HCT116 (cell line): ENCODE results near the gene LYST. TPM values are rescaled to one million over a fixed set of nuclear protein-coding genes. Genes with fewer than 3 reads are reported as not detected.

ENCODE experiments used
- ATAC-seq: fragments of 200-7000 bp; cut with Tn5 transposase; 2 replicates; pipeline ENCODE4 v1.9.1; 2020; ENCODE audit warnings: mild to moderate bottlenecking, moderate library complexity
- BruUV-seq: library from RNA; stranded (reverse); fragments of 400-500 nt; replicated peaks from 2 replicates; lab custom pipeline; 2021; lab: Mats Ljungman, UMichigan
- CTCF ChIA-PET: fragments of 300-600 bp; sonication (Branson Sonifier 250); formaldehyde crosslinking; loops from one replicate; lab custom pipeline; 2021; ENCODE audit warnings: antibody characterized with exemption; lab: Charles Lee
- POLR2A ChIA-PET: fragments of 300-600, 350-600 bp; sonication (Branson Sonifier 250); formaldehyde crosslinking; loops from one replicate; lab custom pipeline; 2021; ENCODE audit warnings: antibody characterized with exemption; lab: Charles Lee
- RAD21 ChIA-PET, 2 experiments: fragments of 300-600 bp; sonication (Branson Sonifier 250); formaldehyde crosslinking; loops; one replicate each; lab custom pipeline; 2023; ENCODE audit warnings: low total read pairs in 2 of 2; ENCODE audit not compliant: uncharacterized antibody in 2 of 2, unreplicated experiment in 2 of 2, low non-redundant PET in 1 of 2; lab: Charles Lee
- DNase-seq: peaks from one replicate; pipeline ENCODE4 v3.0.0-alpha.2; 2010; ENCODE audit warnings: low read depth, low spot score
- H2AFZ ChIP-seq: fragments of 200-600 bp; shearing (Covaris generic), sonication (generic); 2 replicates; pipeline ENCODE4 v1.6.1; 2017; ENCODE audit warnings: low read depth, mixed run types, mixed read lengths, antibody characterized with exemption, low read length; ENCODE audit not compliant: poor library complexity, severe bottlenecking
- H3K27ac ChIP-seq: 2 replicates; pipeline ENCODE4 v1.5.1; 2012; ENCODE audit warnings: low read depth, low read length
- H3K27me3 ChIP-seq: fragments of 200-600 bp; sonication (generic); 2 replicates; pipeline ENCODE4 v1.6.1; 2016; ENCODE audit warnings: mixed run types, low read length, mixed read lengths; ENCODE audit not compliant: insufficient read depth
- H3K36me3 ChIP-seq, 2 experiments: fragments of 200-500 bp in 1 of 2; fragments of 200-600 bp in 1 of 2; sonication (Bioruptor generic) in 1 of 2; sonication (generic) in 1 of 2; 2 replicates each; pipeline versions ENCODE4 v1.5.1 to v1.6.1; 2014 to 2016; ENCODE audit warnings: low read length in 2 of 2, inconsistent platforms in 1 of 2, mixed read lengths in 1 of 2, mixed run types in 1 of 2; ENCODE audit not compliant: insufficient read depth in 2 of 2, control insufficient read depth in 1 of 2
- H3K4me1 ChIP-seq, 2 experiments: fragments of 200-600 bp in 1 of 2; sonication (generic) in 1 of 2; 2 replicates each; pipeline versions ENCODE4 v1.5.1 to v1.6.1; 2012 to 2017; ENCODE audit warnings: low read length in 2 of 2, inconsistent platforms in 1 of 2, mild to moderate bottlenecking in 1 of 2, mixed read lengths in 1 of 2, mixed run types in 1 of 2, moderate library complexity in 1 of 2; ENCODE audit not compliant: insufficient read depth in 2 of 2, control insufficient read depth in 1 of 2
- H3K4me2 ChIP-seq: fragments of 200-600 bp; sonication (generic); 2 replicates; pipeline ENCODE4 v1.6.1; 2017; ENCODE audit warnings: mixed run types, low read length, mixed read lengths
- H3K4me3 ChIP-seq, 2 experiments: fragments of 200-600 bp in 1 of 2; sonication (generic) in 1 of 2; replicated peaks in 1 of 2; 2 replicates each; pipeline ENCODE4 v1.5.1; 2011 to 2016; ENCODE audit warnings: low read length in 2 of 2, control low read depth in 1 of 2, low read depth in 1 of 2, mild to moderate bottlenecking in 1 of 2, mixed read lengths in 1 of 2, mixed run types in 1 of 2
- H3K79me2 ChIP-seq: fragments of 200-600 bp; sonication (generic); 2 replicates; pipeline ENCODE4 v1.6.1; 2017; ENCODE audit warnings: mild to moderate bottlenecking, mixed run types, low read length, moderate library complexity, mixed read lengths; ENCODE audit not compliant: insufficient read depth
- H3K9ac ChIP-seq: fragments of 200-600 bp; sonication (generic); 2 replicates; pipeline ENCODE4 v1.6.1; 2016; ENCODE audit warnings: low read length, mixed read lengths
- H3K9me2 ChIP-seq: fragments of 200-600 bp; sonication (generic), shearing (Covaris generic); 2 replicates; pipeline ENCODE4 v1.6.1; 2017; ENCODE audit warnings: mixed run types, mild to moderate bottlenecking, moderate library complexity; ENCODE audit not compliant: insufficient read depth
- H3K9me3 ChIP-seq, 2 experiments: fragments of 200-500 bp in 1 of 2; fragments of 200-600 bp in 1 of 2; sonication (Bioruptor generic) in 1 of 2; sonication (generic) in 1 of 2; 2 replicates each; pipeline ENCODE4 v1.6.1; 2014 to 2017; ENCODE audit warnings: low read length in 2 of 2, mixed read lengths in 2 of 2, inconsistent platforms in 1 of 2, low read depth in 1 of 2, mild to moderate bottlenecking in 1 of 2, mixed run types in 1 of 2, moderate library complexity in 1 of 2; ENCODE audit not compliant: control insufficient read depth in 1 of 2, insufficient read depth in 1 of 2
- H4K20me1 ChIP-seq: fragments of 200-600 bp; sonication (generic), shearing (Covaris generic); 2 replicates; pipeline ENCODE4 v1.6.1; 2017; ENCODE audit warnings: mixed run types, mild to moderate bottlenecking, moderate library complexity; ENCODE audit not compliant: insufficient read depth
- ATF3 ChIP-seq: IDR thresholded peaks from 2 replicates; pipeline ENCODE4 v1.6.1; 2012
- EGR1 ChIP-seq: IDR thresholded peaks from 2 replicates; pipeline ENCODE4 v1.6.1; 2012; ENCODE audit warnings: low read depth
- ELF1 ChIP-seq: IDR thresholded peaks from 2 replicates; pipeline ENCODE4 v1.6.1; 2012; ENCODE audit warnings: low read depth, borderline replicate concordance
- EZH2 ChIP-seq: fragments of 200-600 bp; sonication (generic); IDR thresholded peaks from 2 replicates; pipeline ENCODE4 v1.6.1; 2017; ENCODE audit warnings: antibody characterized with exemption, mixed run types
- EZH2phosphoT487 ChIP-seq: fragments of 200-600 bp; IDR thresholded peaks from 2 replicates; pipeline ENCODE4 v1.6.1; 2018; ENCODE audit warnings: antibody characterized with exemption, borderline replicate concordance
- FOSL1 ChIP-seq: IDR thresholded peaks from 2 replicates; pipeline ENCODE4 v1.6.1; 2012; ENCODE audit warnings: low read depth
- JUND ChIP-seq: IDR thresholded peaks from 2 replicates; pipeline ENCODE4 v1.6.1; 2012
- POLR2A ChIP-seq: IDR thresholded peaks from 2 replicates; pipeline ENCODE4 v1.7.0; 2011; ENCODE audit warnings: borderline replicate concordance; ENCODE audit not compliant: insufficient read depth, insufficient read length; ENCODE audit errors: extremely low read depth
- RAD21 ChIP-seq: IDR thresholded peaks from 2 replicates; pipeline ENCODE4 v1.6.1; 2012; ENCODE audit warnings: low read depth, mild to moderate bottlenecking
- SIN3A ChIP-seq: IDR thresholded peaks from 2 replicates; pipeline ENCODE4 v1.6.1; 2012; ENCODE audit warnings: low read depth
- ZBTB33 ChIP-seq: IDR thresholded peaks from 2 replicates; pipeline ENCODE4 v1.6.1; 2011; ENCODE audit warnings: mild to moderate bottlenecking, low read length, moderate library complexity; ENCODE audit not compliant: insufficient replicate concordance; ENCODE audit errors: extremely low read depth
- ZFX ChIP-seq: fragments of 450-650 bp; IDR thresholded peaks from 2 replicates; pipeline ENCODE4 v1.6.1; 2017
- intact Hi-C: fragments of 100-400 bp; cut with micrococcal nuclease; formaldehyde crosslinking; loops from 2 replicates; pipeline ENCODE4 v1.10.0; 2022
- total RNA-seq: library from RNA; stranded (reverse); gene quantifications from one replicate; pipeline ENCODE4 v1.2.1, GENCODE V29; 2021; ENCODE audit not compliant: unreplicated experiment
- TF ChIP-seq, protein P1 (sequence below), 3 experiments: fragments of 200-600 bp in 1 of 3; sonication (generic) in 1 of 3; IDR thresholded peaks in 2 of 3; conservative IDR thresholded peaks in 1 of 3; 2 replicates each; pipeline ENCODE4 v1.5.1; 2012 to 2017; ENCODE audit warnings: low read depth in 2 of 3, low read length in 2 of 3, antibody characterized with exemption in 1 of 3, borderline replicate concordance in 1 of 3, control low read depth in 1 of 3, mild to moderate bottlenecking in 1 of 3, mixed read lengths in 1 of 3, mixed run types in 1 of 3, moderate library complexity in 1 of 3; ENCODE audit not compliant: insufficient read depth in 1 of 3

Gene LYST
- total RNA-seq, 1 experiment from 2014 or later: 6.6 TPM

DNA sequence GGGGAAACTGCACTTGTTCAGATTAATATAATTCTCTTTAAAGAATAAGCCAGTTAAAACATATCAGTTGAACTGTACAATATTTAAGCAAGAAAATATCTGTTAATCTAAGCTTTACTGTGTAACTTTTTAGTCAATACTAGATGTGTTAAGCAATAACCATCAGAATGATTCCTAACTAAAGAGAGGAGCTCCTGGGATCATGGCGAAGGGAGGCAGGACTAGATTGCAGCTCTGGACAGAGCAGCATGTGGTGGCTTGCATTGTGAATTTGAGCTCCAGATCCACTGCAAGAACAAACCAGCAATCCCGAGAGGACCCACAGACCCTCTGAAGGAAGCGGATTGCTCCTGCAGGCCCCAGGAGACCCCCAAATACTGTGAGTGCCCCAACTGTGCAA, 21.9 kb downstream of the LYST start (continued):
- TF ChIP-seq ATF3 (no peak), SIN3A (no peak), ZFX (no peak), EZH2phosphoT487 (no peak), POLR2A (no peak), ZBTB33 (no peak), EZH2 (no peak), ELF1 (no peak)

DNA sequence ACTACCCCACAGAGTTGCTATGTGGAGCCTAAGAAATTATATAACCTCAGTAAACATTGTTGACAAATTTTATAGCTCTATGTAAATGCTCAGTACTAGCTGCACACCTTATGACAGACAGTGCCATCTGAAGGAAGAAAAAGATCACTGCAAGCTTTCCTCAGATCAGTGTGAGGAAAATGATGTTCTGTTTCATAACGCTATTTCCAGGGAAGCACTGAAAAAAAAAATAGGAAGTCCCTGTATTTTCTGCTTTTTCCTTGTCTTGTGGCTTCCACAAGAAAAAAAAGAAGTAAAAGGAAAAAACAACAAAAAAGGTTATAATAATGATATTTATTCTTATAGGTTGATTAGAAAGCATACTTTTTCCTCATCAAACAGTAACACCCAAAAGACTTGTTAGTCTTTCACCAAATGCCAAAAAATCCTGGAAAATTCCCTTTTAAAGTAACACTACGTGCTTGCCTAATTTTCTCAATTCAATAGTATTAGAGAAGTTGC, 23.2 kb downstream of the LYST start:
- intact Hi-C loops: no loop called here

More for the DNA sequence above, 23.2 kb downstream of the LYST start:
- no TSS peak for BruUV-seq
- H3K36me3 ChIP-seq: no peaks in the 10 kb centered on the region
- ChIA-PET RAD21 (interaction anchor here (0.5 to 1.0 kb wide), 2 partner anchors 242 to 375 kb away, joined by 3 read pairs; no protein-coding TSS in a partner anchor), POLR2A (interaction anchor here (0.9 kb wide), 1 partner anchor 339 kb away, joined by 3 read pairs; no protein-coding TSS in a partner anchor), CTCF (interaction anchor here (0.6 to 2.1 kb wide), 18 partner anchors 9 to 339 kb away, joined by 3 to 11 read pairs (median 4); partner anchors contain the start of gene B3GALNT2)
- H4K20me1 ChIP-seq: no peaks in the 10 kb centered on the region
- TF ChIP-seq POLR2A (no peak), EGR1 (0 out of 2 replicates have a peak, but pooled peaks have one; percentile 18), JUND (no peak), RAD21 (peak; percentile 68), FOSL1 (0 out of 2 replicates have a peak, but pooled peaks have one; percentile 5)
- TF ChIP-seq, protein P1, sequence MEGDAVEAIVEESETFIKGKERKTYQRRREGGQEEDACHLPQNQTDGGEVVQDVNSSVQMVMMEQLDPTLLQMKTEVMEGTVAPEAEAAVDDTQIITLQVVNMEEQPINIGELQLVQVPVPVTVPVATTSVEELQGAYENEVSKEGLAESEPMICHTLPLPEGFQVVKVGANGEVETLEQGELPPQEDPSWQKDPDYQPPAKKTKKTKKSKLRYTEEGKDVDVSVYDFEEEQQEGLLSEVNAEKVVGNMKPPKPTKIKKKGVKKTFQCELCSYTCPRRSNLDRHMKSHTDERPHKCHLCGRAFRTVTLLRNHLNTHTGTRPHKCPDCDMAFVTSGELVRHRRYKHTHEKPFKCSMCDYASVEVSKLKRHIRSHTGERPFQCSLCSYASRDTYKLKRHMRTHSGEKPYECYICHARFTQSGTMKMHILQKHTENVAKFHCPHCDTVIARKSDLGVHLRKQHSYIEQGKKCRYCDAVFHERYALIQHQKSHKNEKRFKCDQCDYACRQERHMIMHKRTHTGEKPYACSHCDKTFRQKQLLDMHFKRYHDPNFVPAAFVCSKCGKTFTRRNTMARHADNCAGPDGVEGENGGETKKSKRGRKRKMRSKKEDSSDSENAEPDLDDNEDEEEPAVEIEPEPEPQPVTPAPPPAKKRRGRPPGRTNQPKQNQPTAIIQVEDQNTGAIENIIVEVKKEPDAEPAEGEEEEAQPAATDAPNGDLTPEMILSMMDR (IDR thresholded peaks at IDR 0.05 in 2 of 3, conservative IDR thresholded peaks at IDR 0.05 in 1 of 3; ENCODE audit: borderline replicate concordance in 1 of 3, insufficient read depth in 1 of 3, low read depth in 2 of 3, low read length in 2 of 3): peak; percentile 40 to 62 (median 55); a peak in 5 of 6 replicates
- ATAC-seq: peak; percentile 94
- no peak overlapping the region for H3K4me3 ChIP-seq
- H3K27me3 ChIP-seq: no peaks in the 10 kb centered on the region
- no peaks in the 10 kb centered on the region for H3K9me2 ChIP-seq
- no peaks in the 10 kb centered on the region for H3K79me2 ChIP-seq
- H3K4me2 ChIP-seq: no peak overlapping the region
- H3K4me1 ChIP-seq: peaks cover 0 to 5% of the 10 kb centered on the region in 2 experiments; a peak in 1 of 4 replicates
- no peak overlapping the region for H3K9ac ChIP-seq
- no peaks in the 10 kb centered on the region for H3K9me3 ChIP-seq
- no peak overlapping the region for H2AFZ ChIP-seq
- DNase-seq: peak; percentile 21
- H3K27ac ChIP-seq: no peak overlapping the region
